ENCODE measurements around the gene USP12. TPM values are rescaled to one million over a fixed set of nuclear protein-coding genes. Genes with fewer than 3 reads are reported as not detected.
"Not testable (repeated sequence)": the region's sequence is repeated elsewhere in the genome, so short reads cannot be mapped to it uniquely, and the experiment has no call there.

Gene USP12
- total RNA-seq, 4 donors from 2014 or later = 19.2 to 33.7 (median 25.9) TPM

DNA sequence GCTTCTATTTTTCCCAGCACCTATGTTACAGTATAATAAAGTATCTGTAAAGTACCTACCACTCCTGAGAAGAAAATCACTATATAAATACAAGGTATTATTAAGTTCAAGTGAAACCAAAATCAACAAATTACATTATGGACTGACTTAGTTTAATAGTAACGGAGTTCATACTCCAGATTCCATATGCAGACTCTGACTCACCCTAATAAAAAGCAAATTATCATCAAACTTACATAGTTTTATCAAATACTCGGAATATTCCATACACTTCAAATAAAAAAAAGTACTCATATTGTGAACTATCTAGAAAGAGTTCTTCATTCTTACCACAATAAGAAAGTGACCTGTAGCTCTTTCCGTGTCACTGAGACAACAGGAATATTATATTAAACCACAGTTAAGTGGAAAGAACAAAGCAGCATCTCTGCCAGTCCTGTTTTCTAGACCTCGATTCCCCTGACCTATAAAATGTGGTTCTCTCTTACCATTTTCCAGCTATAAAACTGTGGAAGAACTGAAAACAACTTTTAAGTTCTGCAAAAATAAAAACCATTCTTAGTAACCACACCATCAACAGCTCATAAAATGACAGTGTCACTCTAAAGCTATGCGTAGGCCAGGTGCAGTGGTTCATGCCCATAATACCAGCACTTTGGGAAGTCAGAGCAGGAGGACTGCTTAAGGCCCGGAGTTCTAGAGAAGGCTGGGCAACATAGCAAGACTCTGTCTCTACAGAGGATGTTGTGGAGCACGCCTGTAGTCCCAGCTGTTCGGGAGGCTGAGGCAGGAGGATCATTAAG, 42.6 kb downstream of the USP12 start:
- Histone ChIP-seq H3K4me1 (no peaks in the 10 kb centered on the region), H3K36me3 (no peaks in the 10 kb centered on the region), H3K27ac (no peak overlapping the region), H3K27me3 (no peaks in the 10 kb centered on the region), H3K4me3 (replicated peaks in 1 of 3) (no peak overlapping the region), H3K9me3 (no peaks in the 10 kb centered on the region)
- intact Hi-C loops (cut with DNase I) = no loop called here
- 92 to 96% methylated on average over 8 of the region's 8 CpGs for WGBS, 2 donors
- no peak for DNase-seq
- no peak for TF ChIP-seq POLR2A (IDR thresholded peaks at IDR 0.05)
- TF ChIP-seq, protein P1, sequence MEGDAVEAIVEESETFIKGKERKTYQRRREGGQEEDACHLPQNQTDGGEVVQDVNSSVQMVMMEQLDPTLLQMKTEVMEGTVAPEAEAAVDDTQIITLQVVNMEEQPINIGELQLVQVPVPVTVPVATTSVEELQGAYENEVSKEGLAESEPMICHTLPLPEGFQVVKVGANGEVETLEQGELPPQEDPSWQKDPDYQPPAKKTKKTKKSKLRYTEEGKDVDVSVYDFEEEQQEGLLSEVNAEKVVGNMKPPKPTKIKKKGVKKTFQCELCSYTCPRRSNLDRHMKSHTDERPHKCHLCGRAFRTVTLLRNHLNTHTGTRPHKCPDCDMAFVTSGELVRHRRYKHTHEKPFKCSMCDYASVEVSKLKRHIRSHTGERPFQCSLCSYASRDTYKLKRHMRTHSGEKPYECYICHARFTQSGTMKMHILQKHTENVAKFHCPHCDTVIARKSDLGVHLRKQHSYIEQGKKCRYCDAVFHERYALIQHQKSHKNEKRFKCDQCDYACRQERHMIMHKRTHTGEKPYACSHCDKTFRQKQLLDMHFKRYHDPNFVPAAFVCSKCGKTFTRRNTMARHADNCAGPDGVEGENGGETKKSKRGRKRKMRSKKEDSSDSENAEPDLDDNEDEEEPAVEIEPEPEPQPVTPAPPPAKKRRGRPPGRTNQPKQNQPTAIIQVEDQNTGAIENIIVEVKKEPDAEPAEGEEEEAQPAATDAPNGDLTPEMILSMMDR (IDR thresholded peaks at IDR 0.05) = no peak

DNA sequence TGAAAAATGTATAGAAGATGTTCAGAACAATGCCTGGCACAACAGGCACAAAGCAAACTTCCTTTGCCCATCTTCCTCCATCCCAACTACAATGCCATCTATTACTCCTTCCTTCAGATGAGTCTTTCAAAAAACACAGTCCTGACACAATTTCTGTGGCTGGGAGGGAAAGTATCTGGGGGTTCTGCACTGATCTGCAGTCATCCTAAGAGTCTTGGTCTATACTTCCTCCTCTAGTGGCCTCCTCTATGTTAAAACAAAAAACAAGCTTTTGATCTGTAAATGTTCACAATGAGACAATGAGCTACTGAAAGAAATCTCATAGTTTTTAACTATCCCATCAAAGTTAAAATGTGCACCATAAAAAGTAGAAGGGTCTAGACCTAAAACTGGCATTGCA, 44.8 kb downstream of the USP12 start:
- Histone ChIP-seq H3K36me3 (no peaks in the 10 kb centered on the region), H3K27me3 (no peaks in the 10 kb centered on the region), H3K27ac (no peak overlapping the region), H3K9me3 (no peaks in the 10 kb centered on the region), H3K4me3 (replicated peaks in 1 of 3) (no peak overlapping the region), H3K4me1 (no peaks in the 10 kb centered on the region)
- no peak for DNase-seq
- no peak for TF ChIP-seq POLR2A (IDR thresholded peaks at IDR 0.05)
- TF ChIP-seq, protein P1 (IDR thresholded peaks at IDR 0.05) = no peak
- intact Hi-C loops (cut with DNase I) = no loop called here

DNA sequence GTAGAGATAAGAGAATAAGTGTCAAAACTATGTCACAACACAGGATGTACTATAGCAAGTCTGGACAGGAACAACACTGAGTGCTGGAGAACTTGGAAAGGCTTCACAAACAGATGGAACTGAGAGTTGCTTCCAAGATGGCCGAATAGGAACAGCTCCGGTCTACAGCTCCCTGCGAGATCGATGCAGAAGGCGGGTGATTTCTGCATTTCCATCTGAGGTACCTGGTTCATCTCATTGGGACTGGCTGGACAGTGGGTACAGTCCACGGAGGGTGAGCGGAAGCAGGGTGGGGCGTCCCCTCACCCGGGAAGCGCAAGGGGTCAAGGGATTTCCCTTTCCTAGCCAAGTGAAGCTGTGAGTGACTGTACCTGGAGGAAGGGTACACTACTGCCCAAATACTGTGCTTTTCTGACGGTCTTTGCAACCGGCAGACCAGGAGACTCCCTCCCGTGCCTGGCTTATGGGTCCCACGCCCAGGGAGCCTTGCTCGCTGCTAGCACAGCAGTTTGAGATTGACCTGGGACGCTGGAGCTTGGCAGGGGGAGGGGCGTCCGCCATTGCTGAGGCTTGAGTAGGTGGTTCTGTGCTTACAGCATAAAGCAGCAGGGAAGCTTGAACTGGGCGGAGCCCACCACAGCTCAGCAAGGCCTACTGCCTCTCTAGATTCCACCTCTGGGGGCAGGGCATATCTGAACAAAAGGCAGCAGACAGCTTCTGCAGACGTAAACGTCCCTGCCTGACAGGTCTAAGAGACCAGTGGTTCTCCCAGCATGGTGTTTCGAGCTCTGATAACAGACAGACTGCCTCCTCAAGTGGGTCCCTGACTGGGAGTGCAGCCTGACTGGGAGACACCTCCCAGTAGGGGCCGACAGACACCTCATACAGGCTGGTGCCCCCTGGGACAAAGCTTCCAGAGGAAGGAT, 46.0 kb downstream of the USP12 start:
- no peaks in the 10 kb centered on the region for H3K9me3 ChIP-seq
- H3K4me3 ChIP-seq (replicated peaks in 1 of 3) = no peak overlapping the region
- intact Hi-C loops (cut with DNase I) = no loop called here
- whole genome bisulfite sequencing, 2 donors = 93 to 96% methylated on average over 19 to 23 of the region's 23 CpGs
- no peaks in the 10 kb centered on the region for H3K27me3 ChIP-seq
- DNase-seq = no peak
- TF ChIP-seq, protein P1 (IDR thresholded peaks at IDR 0.05) = no peak
- no peak for TF ChIP-seq POLR2A (IDR thresholded peaks at IDR 0.05)
- H3K36me3 ChIP-seq = no peaks in the 10 kb centered on the region
- H3K27ac ChIP-seq = no peak overlapping the region
- no peaks in the 10 kb centered on the region for H3K4me1 ChIP-seq

DNA sequence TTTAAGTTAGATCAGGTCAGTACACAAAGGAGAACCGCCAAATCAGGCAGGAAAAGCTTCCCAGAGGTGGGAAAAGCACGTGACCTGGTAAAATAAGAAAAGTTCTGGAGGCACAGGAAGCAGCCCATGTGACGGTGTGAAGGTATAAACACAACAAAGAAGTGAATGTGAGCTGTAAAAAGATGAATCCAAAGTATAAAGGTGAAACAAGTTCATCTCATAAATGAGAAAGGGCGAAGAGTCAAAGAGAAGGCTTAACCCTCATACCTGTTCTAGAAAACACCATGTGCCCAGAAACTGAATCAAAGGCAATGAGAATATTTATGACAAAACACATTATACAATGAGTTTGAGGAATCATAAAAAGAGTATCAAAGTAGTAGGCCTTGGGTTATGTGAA, 47.0 kb downstream of the USP12 start:
- Histone ChIP-seq H3K4me3 (replicated peaks in 1 of 3) (no peak overlapping the region), H3K36me3 (no peaks in the 10 kb centered on the region), H3K9me3 (no peaks in the 10 kb centered on the region), H3K27ac (no peak overlapping the region), H3K4me1 (no peaks in the 10 kb centered on the region), H3K27me3 (no peaks in the 10 kb centered on the region)
- TF ChIP-seq, protein P1 (IDR thresholded peaks at IDR 0.05) = no peak
- TF ChIP-seq POLR2A (IDR thresholded peaks at IDR 0.05) = no peak
- intact Hi-C loops (cut with DNase I) = no loop called here
- no peak for DNase-seq
- 83 to 86% methylated on average over 4 of the region's 4 CpGs for WGBS, 2 donors

DNA sequence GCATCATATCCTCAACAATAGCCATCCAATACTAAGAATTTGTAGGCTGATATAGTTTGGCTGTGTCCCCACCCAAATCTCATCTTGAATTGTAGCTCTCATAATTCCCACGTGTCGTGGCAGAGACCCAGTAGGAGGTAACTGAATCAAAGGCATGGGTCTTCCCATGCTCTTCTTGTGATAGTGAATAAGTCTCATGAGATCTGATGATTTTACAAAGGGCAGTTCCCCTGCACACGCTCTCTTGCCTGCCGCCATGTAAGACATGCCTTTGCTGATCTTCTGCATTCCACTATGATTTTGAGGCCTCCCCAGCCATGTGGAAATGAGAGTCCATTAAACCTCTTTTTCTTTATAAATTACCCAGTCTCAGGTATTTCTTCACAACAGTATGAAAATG, 48.2 kb downstream of the USP12 start:
- 87 to 98% methylated on average over 4 of the region's 4 CpGs for WGBS, 2 donors
- H3K27me3 ChIP-seq; H3K27ac ChIP-seq; DNase-seq; H3K4me1 ChIP-seq; H3K4me3 ChIP-seq (replicated peaks in 1 of 3); intact Hi-C loops (cut with DNase I); H3K36me3 ChIP-seq; H3K9me3 ChIP-seq: not testable (repeated sequence)

Data from thyroid gland (tissue), 4 donors.